OCI-LY1 (cell line): ENCODE results near the gene CYB5RL.

Source experiments
- H2AFZ ChIP-seq: fragments of 200-600 bp; sonication (generic), shearing (Covaris generic); 2 replicates; pipeline ENCODE4 v1.6.0; 2014; ENCODE audit warnings: antibody characterized with exemption, mild to moderate bottlenecking, low read length
- H3F3A ChIP-seq: fragments of 200-600 bp; sonication (generic), shearing (Covaris generic); 2 replicates; pipeline ENCODE4 v1.6.0; 2014; ENCODE audit warnings: mild to moderate bottlenecking, antibody characterized with exemption, low read length, moderate library complexity; ENCODE audit not compliant: insufficient read depth
- H3K27ac ChIP-seq: fragments of 200-600 bp; sonication (generic); 2 replicates; pipeline ENCODE4 v1.5.1; 2014; ENCODE audit warnings: low read length, mixed run types, mild to moderate bottlenecking, low read depth; ENCODE audit not compliant: poor library complexity, severe bottlenecking
- H3K27me3 ChIP-seq: fragments of 200-600 bp; sonication (generic); 2 replicates; pipeline ENCODE4 v1.6.0; 2014; ENCODE audit warnings: antibody characterized with exemption, mild to moderate bottlenecking, low read length, moderate library complexity; ENCODE audit not compliant: insufficient read depth
- H3K36me3 ChIP-seq: fragments of 200-600 bp; sonication (generic); 2 replicates; pipeline ENCODE4 v1.6.1; 2014; ENCODE audit warnings: mild to moderate bottlenecking, antibody characterized with exemption, low read length, moderate library complexity, mixed read lengths; ENCODE audit not compliant: insufficient read depth
- H3K4me1 ChIP-seq: fragments of 200-600 bp; sonication (generic); 2 replicates; pipeline ENCODE4 v1.5.1; 2014; ENCODE audit warnings: mild to moderate bottlenecking, low read length, moderate library complexity; ENCODE audit not compliant: insufficient read depth, severe bottlenecking
- H3K4me2 ChIP-seq: fragments of 200-600 bp; sonication (generic), shearing (Covaris generic); 2 replicates; pipeline ENCODE4 v1.6.1; 2014; ENCODE audit warnings: low read length
- H3K4me3 ChIP-seq: fragments of 200-600 bp; sonication (generic); 2 replicates; pipeline ENCODE4 v1.5.1; 2014; ENCODE audit warnings: low read length, low read depth, mild to moderate bottlenecking, mixed read lengths; ENCODE audit not compliant: poor library complexity, severe bottlenecking
- H3K79me2 ChIP-seq: fragments of 200-600 bp; shearing (Covaris generic); 2 replicates; pipeline ENCODE4 v1.6.1; 2016; ENCODE audit warnings: mixed run types, low read length, mixed read lengths; ENCODE audit not compliant: insufficient read depth
- H3K9ac ChIP-seq: fragments of 200-600 bp; sonication (generic), shearing (Covaris generic); 2 replicates; pipeline ENCODE4 v1.6.1; 2014; ENCODE audit warnings: mild to moderate bottlenecking, low read length, mixed read lengths
- H3K9me2 ChIP-seq: fragments of 200-600 bp; sonication (generic), shearing (Covaris generic); 2 replicates; pipeline ENCODE4 v1.6.1; 2014; ENCODE audit warnings: low read depth, mild to moderate bottlenecking, low read length, mixed read lengths
- H3K9me3 ChIP-seq: fragments of 200-600 bp; shearing (Covaris generic); 2 replicates; pipeline ENCODE4 v1.6.1; 2014; ENCODE audit warnings: low read length, mixed read lengths
- H4K20me1 ChIP-seq: fragments of 200-600 bp; sonication (generic), shearing (Covaris generic); 2 replicates; pipeline ENCODE4 v1.6.0; 2016; ENCODE audit warnings: mild to moderate bottlenecking, low read length; ENCODE audit not compliant: insufficient read depth
- CTCF ChIP-seq: fragments of 200-600 bp; sonication (generic), shearing (Covaris generic); IDR thresholded peaks from 2 replicates; pipeline ENCODE4 v1.5.1; 2017; ENCODE audit warnings: mild to moderate bottlenecking, antibody characterized with exemption, low read length, moderate library complexity, mixed read lengths
- EZH2 ChIP-seq: fragments of 200-600 bp; sonication (generic), shearing (Covaris generic); IDR thresholded peaks from 2 replicates; pipeline ENCODE4 v1.8.0; 2017; ENCODE audit warnings: borderline replicate concordance, mixed run types, mild to moderate bottlenecking, antibody characterized with exemption, low read length, moderate library complexity, mixed read lengths

The CYB5RL gene

DNA sequence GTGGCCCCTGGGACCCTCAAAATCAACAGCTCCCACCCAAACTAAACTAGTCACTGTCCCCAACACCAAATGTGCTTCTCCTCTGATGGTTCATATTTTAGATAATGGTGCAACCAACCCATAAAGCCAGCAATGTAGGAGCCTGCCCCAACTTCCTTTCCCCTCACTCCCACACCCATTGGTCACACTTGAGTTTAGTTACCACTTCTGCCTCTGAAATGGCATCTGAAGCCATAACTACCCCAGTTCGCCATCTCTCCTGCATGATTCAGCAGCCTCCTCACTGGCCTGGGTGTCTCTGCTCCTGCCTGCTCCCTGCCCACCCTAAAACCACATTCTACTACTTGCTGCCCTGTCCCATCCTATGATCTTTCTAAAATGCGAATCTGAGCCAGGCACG lies 43.6 kb downstream of the CYB5RL start:
- H2AFZ ChIP-seq: no peak overlapping the region
- H3K4me1 ChIP-seq: no peaks in the 10 kb centered on the region
- H3K4me2 ChIP-seq: no peak overlapping the region
- H4K20me1 ChIP-seq: no peaks in the 10 kb centered on the region
- no peaks in the 10 kb centered on the region for H3F3A ChIP-seq
- H3K9me2 ChIP-seq: no peaks in the 10 kb centered on the region
- TF ChIP-seq EZH2: no peak
- TF ChIP-seq CTCF: no peak
- no peaks in the 10 kb centered on the region; the same call in 1 of the 2 replicates for H3K27me3 ChIP-seq
- no peaks in the 10 kb centered on the region for H3K36me3 ChIP-seq
- no peak overlapping the region for H3K4me3 ChIP-seq
- no peaks in the 10 kb centered on the region for H3K79me2 ChIP-seq
- H3K9me3 ChIP-seq: no peaks in the 10 kb centered on the region
- no peak overlapping the region for H3K27ac ChIP-seq
- no peak overlapping the region for H3K9ac ChIP-seq

DNA sequence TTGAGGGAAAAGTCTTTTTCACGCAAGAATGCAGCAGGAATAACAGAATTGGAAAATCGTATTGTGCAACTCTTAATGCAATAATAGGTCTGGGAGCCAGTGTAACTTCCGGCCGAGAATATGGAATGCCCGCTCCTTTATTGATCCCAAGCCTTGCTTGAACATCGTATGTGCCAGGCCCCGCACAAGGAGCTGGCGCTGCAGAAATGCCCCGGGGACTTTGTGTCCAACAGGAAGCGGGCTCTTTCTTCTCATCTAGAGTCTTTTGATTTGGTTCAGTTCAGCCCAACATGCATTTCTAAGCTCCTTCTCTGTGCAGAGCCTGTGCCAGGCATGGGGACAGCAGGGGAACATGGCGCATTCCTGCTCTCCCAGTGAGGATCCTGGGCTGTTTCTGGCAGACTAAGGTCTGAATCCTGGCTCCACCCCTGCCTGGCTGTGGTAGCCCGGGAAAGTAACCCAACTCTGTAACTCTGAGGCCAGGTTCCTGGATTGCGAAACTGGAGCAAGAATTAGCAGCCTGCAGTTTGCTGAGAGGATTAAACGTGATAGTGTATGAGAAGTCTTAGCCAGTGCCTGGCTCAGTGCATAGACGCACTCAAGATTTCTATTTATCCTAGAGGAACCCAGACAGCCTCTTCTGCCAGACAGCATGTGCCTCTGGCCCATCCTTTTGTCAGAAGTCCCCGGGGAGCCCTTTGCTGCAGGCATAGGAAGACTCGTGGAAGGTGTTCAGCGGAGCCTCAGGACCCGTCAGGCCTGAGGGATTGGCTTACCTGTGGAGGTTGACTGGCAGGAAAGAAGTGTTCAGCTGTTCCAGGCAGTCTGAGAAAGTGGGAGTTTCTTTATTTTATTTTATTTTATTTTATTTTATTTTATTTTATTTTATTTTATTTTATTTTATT lies 46.0 kb downstream of the CYB5RL start:
- Histone ChIP-seq H3K4me2 (no peak overlapping the region), H3K9me2 (no peaks in the 10 kb centered on the region), H3K4me3 (no peak overlapping the region), H2AFZ (no peak overlapping the region), H3K9ac (no peak overlapping the region), H4K20me1 (no peaks in the 10 kb centered on the region), H3K9me3 (no peaks in the 10 kb centered on the region), H3K79me2 (no peaks in the 10 kb centered on the region), H3K4me1 (no peaks in the 10 kb centered on the region), H3K27me3 (no peaks in the 10 kb centered on the region; the same call in 1 of the 2 replicates), H3K27ac (no peak overlapping the region), H3K36me3 (no peaks in the 10 kb centered on the region), H3F3A (no peaks in the 10 kb centered on the region)
- TF ChIP-seq EZH2: no peak
- TF ChIP-seq CTCF: no peak

DNA sequence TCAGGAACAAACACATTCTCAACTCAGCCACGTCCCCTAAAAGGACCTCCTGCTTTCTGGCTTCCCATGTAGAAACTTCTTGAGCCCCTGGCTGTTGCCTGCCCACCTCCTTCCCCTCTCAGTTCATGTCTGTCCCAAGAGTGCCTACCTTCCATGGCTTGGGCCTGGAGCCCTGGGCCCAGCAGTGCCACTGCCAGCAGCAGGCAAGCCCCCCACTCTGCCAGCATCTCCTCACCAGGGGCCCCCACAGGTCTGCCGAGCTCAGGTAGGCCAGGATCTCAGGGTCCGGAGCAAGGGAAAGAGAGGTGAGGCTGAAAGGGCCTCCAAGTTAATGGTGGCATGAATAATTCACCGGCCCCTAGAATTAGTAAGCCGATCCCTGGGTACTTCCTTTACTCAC lies 47.1 kb downstream of the CYB5RL start, which contains the start of gene CDCP2:
CDCP2 (minus strand) TSS at position 305 of the 400 bp plus-strand sequence; CDS start at position 227, 78 bp downstream.
- no peaks in the 10 kb centered on the region for H4K20me1 ChIP-seq
- TF ChIP-seq EZH2 (no peak), CTCF (no peak)
- H3K27me3 ChIP-seq: no peaks in the 10 kb centered on the region; the same call in 1 of the 2 replicates
- no peaks in the 10 kb centered on the region for H3K4me1 ChIP-seq
- H3K9ac ChIP-seq: no peak within 1 kb of the TSS
- no peak within 1 kb of the TSS for H2AFZ ChIP-seq
- no peak within 1 kb of the TSS for H3K4me3 ChIP-seq
- H3K27ac ChIP-seq: no peak within 1 kb of the TSS
- H3K79me2 ChIP-seq: no peaks in the 10 kb centered on the region
- H3K9me2 ChIP-seq: no peaks in the 10 kb centered on the region
- no peaks in the 10 kb centered on the region for H3F3A ChIP-seq
- H3K9me3 ChIP-seq: no peaks in the 10 kb centered on the region
- no peak within 1 kb of the TSS for H3K4me2 ChIP-seq
- H3K36me3 ChIP-seq: no peaks in the 10 kb centered on the region
